Germinal center (tissue), 1 donor: ENCODE data around the gene ARL11.
A peak's percentile ranks its signal among the peaks of the same experiment; 100 is the strongest.

Source experiments
- DNase-seq: peaks from one replicate; pipeline ENCODE4 v3.0.0; 2012; ENCODE audit warnings: mixed read lengths, low spot score

Gene ARL11

GRCh38 chr13:49649244-49649962 lies 21.1 kb downstream of the ARL11 start:
- no peak for DNase-seq

- no peak for DNase-seq
Measured at GRCh38 chr13:49649963-49650312, 21.6 kb downstream of the ARL11 start.

DNA sequence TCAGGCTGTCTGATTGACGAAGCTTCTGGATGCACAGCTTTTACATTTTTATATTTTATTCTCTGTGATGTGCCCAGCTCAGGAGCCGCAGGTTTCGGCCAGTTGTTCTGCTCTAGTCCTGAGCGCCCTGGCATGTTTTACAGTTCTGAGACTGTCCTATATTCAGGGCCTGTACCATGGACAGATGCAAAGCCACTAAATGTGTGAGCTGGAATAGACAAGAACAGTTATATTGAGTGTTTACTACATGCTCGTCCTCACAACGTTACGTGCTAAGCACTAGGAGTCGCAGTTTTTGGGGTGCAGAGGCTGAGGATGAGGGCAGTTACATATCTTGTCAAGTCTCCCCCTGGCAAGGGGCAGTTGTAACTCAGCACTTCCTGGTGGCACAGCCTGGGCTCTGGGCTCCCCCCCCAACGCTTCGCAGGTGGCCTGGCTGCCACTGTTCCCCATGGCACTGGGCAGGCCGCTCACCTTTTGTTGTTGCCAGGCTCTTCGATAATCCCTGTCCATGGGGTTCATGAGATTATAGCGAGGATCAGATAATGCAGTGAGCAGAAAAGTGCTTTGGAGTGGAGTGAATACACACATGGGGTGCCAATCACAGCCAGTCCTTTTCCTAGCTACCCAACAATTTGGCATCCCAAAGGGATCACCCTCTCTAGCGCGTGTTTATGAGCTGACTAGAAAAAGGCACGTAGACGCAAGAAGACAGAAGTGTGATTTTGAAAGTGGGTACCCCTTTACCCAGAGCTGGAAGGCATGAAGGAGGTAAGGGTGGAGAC lies 23.5 kb downstream of the ARL11 start:
- no peak for DNase-seq

- peak; percentile 36 for DNase-seq
Measured at GRCh38 chr13:49652355-49653305, 24.3 kb downstream of the ARL11 start.

GRCh38 chr13:49653478-49653877 lies 25.2 kb downstream of the ARL11 start:
- DNase-seq: no peak

DNA sequence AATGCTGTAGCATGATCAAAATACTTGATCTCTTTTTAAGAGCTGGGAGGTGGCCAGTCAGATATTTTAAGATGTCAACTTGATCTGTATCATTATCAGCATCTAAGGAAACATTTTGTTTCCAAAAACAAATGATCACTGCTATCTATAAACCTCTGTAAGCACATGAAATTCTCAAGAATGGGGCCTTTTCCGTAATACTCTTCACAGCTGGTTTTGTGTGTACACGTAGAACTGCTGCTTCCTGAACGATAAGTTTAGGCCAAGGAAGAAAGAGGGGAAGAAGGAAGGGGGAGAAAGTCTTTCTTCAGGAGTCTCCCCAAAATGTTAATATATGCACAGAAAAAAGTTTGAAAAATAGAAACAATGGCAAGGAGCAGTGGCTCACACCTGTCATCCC lies 25.7 kb downstream of the ARL11 start:
- DNase-seq: no peak

- no peak for DNase-seq
Measured at GRCh38 chr13:49655906-49656305, 27.6 kb downstream of the ARL11 start.

DNA sequence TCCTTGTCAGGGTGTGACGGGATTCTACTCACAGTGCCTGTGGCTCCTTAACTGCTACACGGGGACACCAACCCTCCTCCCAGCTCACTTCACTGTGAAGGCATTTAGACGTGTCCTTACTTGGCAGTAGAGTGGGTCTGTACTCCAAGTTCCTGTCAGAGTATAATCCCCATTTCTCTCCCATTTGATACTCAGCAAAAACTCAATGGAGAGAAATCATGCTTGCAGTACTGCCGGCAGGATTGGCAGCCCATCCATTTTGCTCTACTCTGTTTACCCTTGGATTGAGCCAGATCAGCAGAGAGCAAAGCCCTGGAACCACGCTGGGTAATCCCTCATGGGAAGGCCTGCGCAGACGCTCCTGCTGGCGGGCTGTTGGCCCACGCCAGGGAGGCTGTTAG lies 28.9 kb downstream of the ARL11 start:
- DNase-seq: no peak

DNA sequence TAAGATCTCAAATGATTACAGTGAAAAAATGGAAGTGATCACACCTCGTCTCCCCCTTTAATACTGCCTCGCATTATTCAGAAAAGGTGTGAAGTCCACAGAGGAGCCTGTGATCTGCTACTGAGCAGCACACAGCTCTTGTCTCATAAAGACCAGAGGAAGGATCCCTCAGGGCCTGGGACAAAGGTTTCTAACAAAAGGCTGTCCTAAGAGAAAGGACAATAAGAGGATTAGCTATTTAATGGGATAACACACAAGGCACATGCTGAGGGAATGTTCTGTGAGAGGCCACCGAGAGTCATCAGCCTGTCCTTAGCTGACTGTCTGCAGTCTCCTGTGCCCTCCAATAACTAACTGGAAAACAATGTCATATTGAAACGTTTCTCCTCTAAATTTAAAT lies 36.3 kb downstream of the ARL11 start:
- DNase-seq: no peak

DNA sequence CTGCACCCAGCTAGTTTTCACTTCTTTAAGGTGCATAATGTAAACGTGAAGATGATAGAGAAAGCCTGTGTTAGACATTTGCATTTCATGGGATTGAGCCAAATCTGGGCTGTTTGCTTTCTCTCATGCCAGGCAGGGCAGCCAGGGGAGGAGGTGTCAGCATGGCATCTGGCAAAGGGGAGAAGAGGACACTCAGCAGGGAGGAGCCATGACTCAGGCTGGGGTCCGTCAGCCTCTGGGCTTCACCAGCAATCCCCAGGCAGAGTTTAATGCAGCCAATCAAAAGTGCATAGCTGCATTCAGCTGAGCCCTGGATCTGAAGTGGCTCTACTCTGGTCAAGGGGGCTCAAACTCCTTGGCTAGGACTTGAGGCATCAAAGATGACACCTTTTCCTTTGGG lies 39.5 kb downstream of the ARL11 start:
- DNase-seq: no peak

GRCh38 chr13:49669735-49670309 lies 41.5 kb downstream of the ARL11 start:
- no peak for DNase-seq

DNA sequence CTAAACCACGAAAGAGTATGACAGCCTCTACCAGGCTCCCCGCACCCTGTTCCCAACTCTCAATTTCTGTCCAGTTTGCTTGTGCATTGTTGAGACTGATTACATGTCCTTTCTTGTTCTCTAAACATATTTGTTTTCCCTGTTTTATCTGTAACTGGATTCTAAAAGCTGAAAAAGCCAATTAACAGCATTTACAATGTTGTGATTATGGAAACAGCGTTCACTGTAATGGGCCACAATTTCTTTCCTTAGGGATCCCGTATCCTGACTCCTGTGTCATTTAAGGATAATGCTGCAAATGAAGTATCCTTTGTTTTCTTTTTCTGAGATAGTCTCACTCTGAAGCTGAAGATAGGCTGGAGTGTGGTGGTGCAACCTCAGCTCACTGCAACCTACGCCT lies 42.5 kb downstream of the ARL11 start:
- no peak for DNase-seq

- DNase-seq: no peak
Measured at GRCh38 chr13:49676581-49677298, 48.4 kb downstream of the ARL11 start.

- no peak for DNase-seq
Measured at GRCh38 chr13:49678191-49678914, 50.0 kb downstream of the ARL11 start.

DNA sequence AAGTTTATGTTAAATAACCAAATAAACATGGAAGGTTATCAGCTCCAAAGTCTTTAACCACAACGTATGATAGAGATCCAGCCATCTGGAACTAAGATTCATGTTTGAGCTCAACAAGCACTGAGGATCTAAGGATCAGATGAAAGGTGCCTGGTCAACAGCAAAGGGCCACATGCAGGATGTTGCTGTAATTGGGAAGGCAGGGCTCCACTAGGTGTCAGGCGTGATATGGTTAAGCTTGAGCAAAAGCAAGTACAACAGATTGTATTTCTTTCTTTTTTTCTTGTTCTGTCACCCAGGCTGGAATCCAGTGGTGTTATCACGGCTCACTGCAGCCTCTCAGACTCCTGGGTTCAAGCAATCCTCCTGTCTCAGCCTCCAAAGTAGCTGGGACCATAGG lies 50.9 kb downstream of the ARL11 start:
- no peak for DNase-seq

- no peak for DNase-seq
Measured at GRCh38 chr13:49681842-49682435, 53.6 kb downstream of the ARL11 start.
